PFSK-1 (cell line): Measurements from ENCODE around the gene SLC2A14.

ENCODE experiments used
- POLR2AphosphoS5 ChIP-seq: IDR thresholded peaks from 2 replicates; pipeline ENCODE4 v1.6.1; 2012; ENCODE audit warnings: low read depth, mild to moderate bottlenecking, control low read depth, low read length, moderate library complexity
- TAF1 ChIP-seq: IDR thresholded peaks from 2 replicates; pipeline ENCODE4 v1.6.1; 2012; ENCODE audit warnings: low read length, control low read depth, borderline replicate concordance; ENCODE audit not compliant: insufficient read depth
- TF ChIP-seq, protein P1 (sequence below), 2 experiments: IDR thresholded peaks; 2 replicates each; pipeline versions ENCODE4 v1.6.1 to v1.8.0; 2011 to 2012; ENCODE audit warnings: low read depth in 2 of 2, low read length in 2 of 2, control low read depth in 1 of 2, inconsistent platforms in 1 of 2, mild to moderate bottlenecking in 1 of 2, moderate library complexity in 1 of 2; ENCODE audit not compliant: insufficient read depth in 1 of 2

DNA sequence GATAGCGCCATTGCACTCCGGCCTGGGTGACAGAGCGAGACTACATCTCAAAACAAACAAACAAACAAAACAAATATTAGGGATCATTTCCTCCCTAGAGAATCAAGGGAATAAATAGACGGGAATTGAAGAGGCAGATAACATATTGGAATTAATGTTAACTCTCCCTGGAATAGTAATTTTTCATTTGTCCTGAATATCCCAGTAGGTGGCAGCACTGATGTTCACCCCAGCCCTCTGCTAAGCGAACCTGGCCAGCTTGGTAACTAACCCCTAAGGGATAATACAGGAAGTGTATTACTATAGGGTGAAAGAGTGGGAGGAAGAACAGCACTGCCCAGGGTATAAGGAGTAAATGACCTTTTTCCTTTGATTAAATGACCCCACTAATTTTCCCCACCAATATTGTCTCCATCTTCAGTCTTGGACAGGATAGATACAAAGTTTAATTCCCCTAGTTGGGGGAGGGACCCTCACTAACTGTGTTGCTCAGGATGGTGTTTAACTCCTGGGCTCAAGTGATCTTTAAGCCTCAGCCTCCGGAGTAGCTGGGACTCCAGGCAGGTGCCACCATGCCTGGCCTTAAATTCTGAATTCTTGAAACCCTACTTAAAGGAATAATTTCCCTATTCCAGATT is 40.5 kb downstream of the SLC2A14 start:
- no peak for TF ChIP-seq POLR2AphosphoS5
- TF ChIP-seq, protein P1, sequence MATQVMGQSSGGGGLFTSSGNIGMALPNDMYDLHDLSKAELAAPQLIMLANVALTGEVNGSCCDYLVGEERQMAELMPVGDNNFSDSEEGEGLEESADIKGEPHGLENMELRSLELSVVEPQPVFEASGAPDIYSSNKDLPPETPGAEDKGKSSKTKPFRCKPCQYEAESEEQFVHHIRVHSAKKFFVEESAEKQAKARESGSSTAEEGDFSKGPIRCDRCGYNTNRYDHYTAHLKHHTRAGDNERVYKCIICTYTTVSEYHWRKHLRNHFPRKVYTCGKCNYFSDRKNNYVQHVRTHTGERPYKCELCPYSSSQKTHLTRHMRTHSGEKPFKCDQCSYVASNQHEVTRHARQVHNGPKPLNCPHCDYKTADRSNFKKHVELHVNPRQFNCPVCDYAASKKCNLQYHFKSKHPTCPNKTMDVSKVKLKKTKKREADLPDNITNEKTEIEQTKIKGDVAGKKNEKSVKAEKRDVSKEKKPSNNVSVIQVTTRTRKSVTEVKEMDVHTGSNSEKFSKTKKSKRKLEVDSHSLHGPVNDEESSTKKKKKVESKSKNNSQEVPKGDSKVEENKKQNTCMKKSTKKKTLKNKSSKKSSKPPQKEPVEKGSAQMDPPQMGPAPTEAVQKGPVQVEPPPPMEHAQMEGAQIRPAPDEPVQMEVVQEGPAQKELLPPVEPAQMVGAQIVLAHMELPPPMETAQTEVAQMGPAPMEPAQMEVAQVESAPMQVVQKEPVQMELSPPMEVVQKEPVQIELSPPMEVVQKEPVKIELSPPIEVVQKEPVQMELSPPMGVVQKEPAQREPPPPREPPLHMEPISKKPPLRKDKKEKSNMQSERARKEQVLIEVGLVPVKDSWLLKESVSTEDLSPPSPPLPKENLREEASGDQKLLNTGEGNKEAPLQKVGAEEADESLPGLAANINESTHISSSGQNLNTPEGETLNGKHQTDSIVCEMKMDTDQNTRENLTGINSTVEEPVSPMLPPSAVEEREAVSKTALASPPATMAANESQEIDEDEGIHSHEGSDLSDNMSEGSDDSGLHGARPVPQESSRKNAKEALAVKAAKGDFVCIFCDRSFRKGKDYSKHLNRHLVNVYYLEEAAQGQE (IDR thresholded peaks at IDR 0.05; ENCODE audit: insufficient read depth in 1 of 2, low read depth in 2 of 2, low read length in 2 of 2) = no peak
- no peak for TF ChIP-seq TAF1
